ENCODE measurements around the gene RGS3.

The RGS3 gene

GRCh38 chr9:113536166-113536482, 72.6 kb downstream of the RGS3 start:
- Histone ChIP-seq H3K4me2 (ENCODE audit: low read length) (no peak overlapping the region), H3K79me2 (ENCODE audit: low read length) (no peaks in the 10 kb centered on the region), H3K36me3 (replicated peaks; ENCODE audit: low read depth, low read length) (no peaks in the 10 kb centered on the region), H3K4me1 (ENCODE audit: low read length) (no peaks in the 10 kb centered on the region), H3K27ac (ENCODE audit: low read length) (no peak overlapping the region), H3K9ac (ENCODE audit: low read length) (no peak overlapping the region), H3K4me3 (ENCODE audit: low read length) (no peak overlapping the region), H3K27me3 (ENCODE audit: low read depth, low read length) (peaks cover 11% of the 10 kb centered on the region; the same call in 1 of the 2 replicates), H4K20me1 (ENCODE audit: insufficient read depth, low read length) (no peaks in the 10 kb centered on the region), H2AFZ (ENCODE audit: low read depth, low read length) (no peak overlapping the region), H3K9me3 (ENCODE audit: insufficient read depth, low read length) (no peaks in the 10 kb centered on the region)
- TF ChIP-seq EZH2phosphoT487 (IDR thresholded peaks at IDR 0.05; ENCODE audit: low read depth) = no peak
- no peak for TF ChIP-seq CTCF (IDR thresholded peaks at IDR 0.05; ENCODE audit: low read depth, low read length)

- no peak overlapping the region for H3K4me2 ChIP-seq (ENCODE audit: low read length)
- H3K4me1 ChIP-seq (ENCODE audit: low read length) = no peaks in the 10 kb centered on the region
- TF ChIP-seq CTCF (IDR thresholded peaks at IDR 0.05; ENCODE audit: low read depth, low read length) = no peak
- TF ChIP-seq EZH2phosphoT487 (IDR thresholded peaks at IDR 0.05; ENCODE audit: low read depth) = no peak
Observed at GRCh38 chr9:113536483-113537228, 73.1 kb downstream of the RGS3 start.

GRCh38 chr9:113537229-113537810, 73.8 kb downstream of the RGS3 start:
- Histone ChIP-seq H3K4me3 (ENCODE audit: low read length) (no peak overlapping the region), H4K20me1 (ENCODE audit: insufficient read depth, low read length) (no peaks in the 10 kb centered on the region), H3K4me2 (ENCODE audit: low read length) (no peak overlapping the region), H2AFZ (ENCODE audit: low read depth, low read length) (no peak overlapping the region), H3K79me2 (ENCODE audit: low read length) (no peaks in the 10 kb centered on the region), H3K27me3 (ENCODE audit: low read depth, low read length) (peaks cover 4% of the 10 kb centered on the region; the same call in 1 of the 2 replicates), H3K4me1 (ENCODE audit: low read length) (no peaks in the 10 kb centered on the region), H3K9me3 (ENCODE audit: insufficient read depth, low read length) (no peaks in the 10 kb centered on the region), H3K36me3 (replicated peaks; ENCODE audit: low read depth, low read length) (no peaks in the 10 kb centered on the region), H3K9ac (ENCODE audit: low read length) (no peak overlapping the region), H3K27ac (ENCODE audit: low read length) (no peak overlapping the region)
- TF ChIP-seq EZH2phosphoT487 (IDR thresholded peaks at IDR 0.05; ENCODE audit: low read depth) (no peak), CTCF (IDR thresholded peaks at IDR 0.05; ENCODE audit: low read depth, low read length) (no peak)

More at GRCh38 chr9:113536483-113537228, 73.1 kb downstream of the RGS3 start:
- no peaks in the 10 kb centered on the region for H3K79me2 ChIP-seq (ENCODE audit: low read length)
- H4K20me1 ChIP-seq (ENCODE audit: insufficient read depth, low read length) = no peaks in the 10 kb centered on the region
- no peak overlapping the region for H3K4me3 ChIP-seq (ENCODE audit: low read length)
- H3K27me3 ChIP-seq (ENCODE audit: low read depth, low read length) = peaks cover 6% of the 10 kb centered on the region; the same call in 1 of the 2 replicates
- no peak overlapping the region for H2AFZ ChIP-seq (ENCODE audit: low read depth, low read length)
- H3K36me3 ChIP-seq (replicated peaks; ENCODE audit: low read depth, low read length) = no peaks in the 10 kb centered on the region
- H3K9ac ChIP-seq (ENCODE audit: low read length) = no peak overlapping the region
- H3K27ac ChIP-seq (ENCODE audit: low read length) = no peak overlapping the region
- H3K9me3 ChIP-seq (ENCODE audit: insufficient read depth, low read length) = no peaks in the 10 kb centered on the region

- H3K27me3 ChIP-seq (ENCODE audit: low read depth, low read length) = no peaks in the 10 kb centered on the region
- H3K27ac ChIP-seq (ENCODE audit: low read length) = no peak overlapping the region
- no peaks in the 10 kb centered on the region for H3K4me1 ChIP-seq (ENCODE audit: low read length)
- H4K20me1 ChIP-seq (ENCODE audit: insufficient read depth, low read length) = no peaks in the 10 kb centered on the region
- H3K36me3 ChIP-seq (replicated peaks; ENCODE audit: low read depth, low read length) = no peaks in the 10 kb centered on the region
- no peak for TF ChIP-seq CTCF (IDR thresholded peaks at IDR 0.05; ENCODE audit: low read depth, low read length)
- H3K9ac ChIP-seq (ENCODE audit: low read length) = no peak overlapping the region
- H3K79me2 ChIP-seq (ENCODE audit: low read length) = no peaks in the 10 kb centered on the region
- no peak overlapping the region for H3K4me3 ChIP-seq (ENCODE audit: low read length)
- H2AFZ ChIP-seq (ENCODE audit: low read depth, low read length) = no peak overlapping the region
- H3K9me3 ChIP-seq (ENCODE audit: insufficient read depth, low read length) = no peaks in the 10 kb centered on the region
- no peak overlapping the region for H3K4me2 ChIP-seq (ENCODE audit: low read length)
Observed at GRCh38 chr9:113538131-113538530, 74.6 kb downstream of the RGS3 start.

Data from OCI-LY3 (cell line).